ENCODE results near the gene RBM46.

The RBM46 gene, protein sequence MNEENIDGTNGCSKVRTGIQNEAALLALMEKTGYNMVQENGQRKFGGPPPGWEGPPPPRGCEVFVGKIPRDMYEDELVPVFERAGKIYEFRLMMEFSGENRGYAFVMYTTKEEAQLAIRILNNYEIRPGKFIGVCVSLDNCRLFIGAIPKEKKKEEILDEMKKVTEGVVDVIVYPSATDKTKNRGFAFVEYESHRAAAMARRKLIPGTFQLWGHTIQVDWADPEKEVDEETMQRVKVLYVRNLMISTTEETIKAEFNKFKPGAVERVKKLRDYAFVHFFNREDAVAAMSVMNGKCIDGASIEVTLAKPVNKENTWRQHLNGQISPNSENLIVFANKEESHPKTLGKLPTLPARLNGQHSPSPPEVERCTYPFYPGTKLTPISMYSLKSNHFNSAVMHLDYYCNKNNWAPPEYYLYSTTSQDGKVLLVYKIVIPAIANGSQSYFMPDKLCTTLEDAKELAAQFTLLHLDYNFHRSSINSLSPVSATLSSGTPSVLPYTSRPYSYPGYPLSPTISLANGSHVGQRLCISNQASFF

DNA sequence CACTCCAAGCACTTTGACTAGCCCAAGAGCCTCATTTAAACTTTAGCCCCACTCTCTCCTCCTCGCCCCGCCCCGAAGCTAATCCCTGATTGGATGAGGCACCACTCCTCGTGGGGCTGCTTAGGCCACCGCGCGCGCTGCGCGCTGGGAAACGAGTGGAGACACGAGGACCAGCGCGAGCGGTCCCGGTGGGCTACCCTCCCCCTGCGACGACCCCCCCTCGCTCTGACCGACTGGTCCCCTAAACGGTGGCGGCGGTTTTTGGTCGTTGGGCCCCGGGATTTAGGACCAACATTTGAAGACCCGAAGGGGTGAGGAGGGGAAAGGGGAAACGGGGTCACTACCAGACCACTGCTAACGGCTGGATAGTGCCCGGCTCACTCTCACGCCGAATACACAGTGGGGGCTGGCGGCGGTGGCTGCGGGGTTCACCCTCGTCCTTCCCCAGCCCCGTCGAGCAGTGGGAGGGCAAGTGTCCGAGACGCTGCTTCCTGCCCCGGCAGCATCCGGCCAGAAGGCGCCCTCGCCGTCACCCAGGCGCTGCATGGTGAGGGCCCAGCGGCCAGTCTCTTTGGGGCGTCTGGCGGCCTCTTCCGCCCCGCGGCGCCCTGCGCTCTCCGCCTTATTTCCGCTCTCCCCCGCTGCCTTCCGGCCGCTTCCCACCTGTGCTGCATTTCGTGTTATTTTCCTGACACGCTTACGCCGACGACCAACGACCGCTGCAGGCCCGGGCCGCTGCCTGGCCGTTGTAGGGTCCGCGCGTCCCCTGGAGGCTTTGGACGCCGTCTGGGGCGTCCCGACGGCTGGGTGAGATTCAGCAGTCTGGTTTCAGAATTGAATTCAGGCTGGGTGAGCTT lies at the start of gene RBM46:
RBM46 (plus strand) TSS at position 147 of the 857 bp plus-strand sequence. CDS start 15,481 bp downstream, outside the sequence.
- Mint-ChIP-seq H3K4me3 (no peak within 1 kb of the TSS), H3K27me3 (peaks cover 26% of the 10 kb centered on the region), H3K27ac (no peak within 1 kb of the TSS), H3K36me3 (no peaks in the 10 kb centered on the region), H3K9me3 (peaks cover 2% of the 10 kb centered on the region), H3K4me1 (no peaks in the 10 kb centered on the region)
- peak; percentile 39 for ATAC-seq

DNA sequence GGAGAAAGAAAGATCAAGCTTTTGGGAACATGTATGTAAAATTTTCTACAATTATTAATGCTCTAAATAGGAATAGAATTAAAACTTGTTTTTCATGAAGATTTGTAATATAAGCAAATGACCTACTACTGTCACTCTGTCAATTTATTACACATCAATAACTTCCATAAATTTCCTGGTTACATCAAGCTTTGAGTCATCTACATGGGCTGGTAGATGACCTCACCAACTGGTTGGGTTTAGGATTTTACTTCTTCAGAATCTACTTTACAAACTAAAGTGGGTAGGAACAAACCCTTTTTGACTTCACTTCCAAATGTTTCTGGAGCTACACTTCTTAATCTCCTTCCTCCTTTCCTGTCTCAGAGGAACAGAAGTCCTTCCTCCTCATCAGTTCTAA lies 49.3 kb upstream of the RBM46 start:
- H3K4me3 Mint-ChIP-seq, result no peak overlapping the region
- ATAC-seq, result no peak
- H3K4me1 Mint-ChIP-seq, result no peaks in the 10 kb centered on the region
- no peak overlapping the region for H3K27ac Mint-ChIP-seq
- no peaks in the 10 kb centered on the region for H3K36me3 Mint-ChIP-seq
- H3K27me3 Mint-ChIP-seq, result peaks cover 11% of the 10 kb centered on the region
- no peaks in the 10 kb centered on the region for H3K9me3 Mint-ChIP-seq

DNA sequence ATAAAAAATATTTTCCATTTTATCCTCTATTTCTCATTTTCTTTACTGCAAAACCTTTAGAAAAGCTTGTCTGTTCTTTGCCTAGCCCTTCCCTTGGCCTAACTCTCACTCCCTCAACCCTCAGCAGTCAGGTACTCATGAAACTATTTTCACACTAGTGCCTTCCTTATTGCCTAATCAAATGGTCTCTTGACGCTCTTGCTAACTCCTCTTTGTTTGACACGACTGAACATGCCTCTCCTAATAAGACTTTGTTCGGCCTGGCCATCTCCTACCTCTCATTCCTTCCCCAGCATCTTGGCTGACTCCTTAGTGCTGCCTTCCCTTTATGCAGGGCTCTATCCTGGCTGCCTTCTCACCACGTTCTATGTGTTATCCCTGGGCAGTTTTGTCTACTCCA lies 48.4 kb upstream of the RBM46 start:
- H3K4me3 Mint-ChIP-seq, result no peak overlapping the region
- peaks cover 11% of the 10 kb centered on the region for H3K27me3 Mint-ChIP-seq
- no peaks in the 10 kb centered on the region for H3K36me3 Mint-ChIP-seq
- ATAC-seq, result no peak
- H3K4me1 Mint-ChIP-seq, result no peaks in the 10 kb centered on the region
- no peaks in the 10 kb centered on the region for H3K9me3 Mint-ChIP-seq
- no peak overlapping the region for H3K27ac Mint-ChIP-seq

DNA sequence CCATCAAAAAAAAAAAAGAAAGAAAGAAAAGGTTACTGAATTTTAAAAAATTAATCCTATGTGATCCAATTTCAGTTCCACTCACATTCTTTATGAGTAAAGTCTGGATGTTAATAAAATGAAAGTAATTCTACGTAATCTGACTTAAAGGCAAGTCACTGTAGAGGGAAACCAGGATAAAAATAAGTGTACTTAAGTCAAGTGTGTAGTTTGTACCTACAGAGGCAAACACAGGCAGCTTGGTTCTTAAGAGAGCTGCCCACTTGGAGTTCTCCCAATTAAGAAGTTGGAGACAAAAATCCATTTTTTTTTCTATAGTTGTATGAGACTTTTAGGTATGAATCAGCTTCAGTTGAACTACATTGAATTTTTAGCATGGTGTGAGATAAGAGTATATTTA lies 44.3 kb upstream of the RBM46 start:
- H3K27me3 Mint-ChIP-seq, result peaks cover 25% of the 10 kb centered on the region
- no peaks in the 10 kb centered on the region for H3K36me3 Mint-ChIP-seq
- H3K9me3 Mint-ChIP-seq, result no peaks in the 10 kb centered on the region
- peaks cover under 1% of the 10 kb centered on the region for H3K4me1 Mint-ChIP-seq
- no peak overlapping the region for H3K27ac Mint-ChIP-seq
- no peak for ATAC-seq
- no peak overlapping the region for H3K4me3 Mint-ChIP-seq

DNA sequence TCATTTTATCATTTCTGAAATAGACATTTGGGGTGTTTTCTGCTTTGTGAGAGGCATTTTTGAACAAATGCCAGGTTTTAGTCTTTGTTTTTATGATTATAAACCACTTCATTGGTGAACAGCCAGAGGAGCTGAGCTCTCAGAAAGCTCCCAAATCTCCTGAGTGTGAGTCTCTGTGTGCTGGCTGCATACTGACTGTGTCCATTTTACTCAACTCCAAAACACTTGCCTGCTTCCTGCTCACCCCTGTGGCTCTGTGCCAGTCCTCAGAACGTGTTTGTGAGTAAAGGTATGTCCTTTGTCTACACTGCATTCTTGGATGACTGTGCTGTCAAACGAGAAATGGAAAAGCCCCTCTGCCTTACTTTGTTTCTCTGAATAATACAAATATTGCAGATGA lies 42.6 kb upstream of the RBM46 start:
- no peaks in the 10 kb centered on the region for H3K9me3 Mint-ChIP-seq
- no peak overlapping the region for H3K4me3 Mint-ChIP-seq
- no peaks in the 10 kb centered on the region for H3K36me3 Mint-ChIP-seq
- no peak for ATAC-seq
- H3K4me1 Mint-ChIP-seq, result peaks cover 10% of the 10 kb centered on the region
- no peak overlapping the region for H3K27ac Mint-ChIP-seq
- peaks cover 31% of the 10 kb centered on the region for H3K27me3 Mint-ChIP-seq

DNA sequence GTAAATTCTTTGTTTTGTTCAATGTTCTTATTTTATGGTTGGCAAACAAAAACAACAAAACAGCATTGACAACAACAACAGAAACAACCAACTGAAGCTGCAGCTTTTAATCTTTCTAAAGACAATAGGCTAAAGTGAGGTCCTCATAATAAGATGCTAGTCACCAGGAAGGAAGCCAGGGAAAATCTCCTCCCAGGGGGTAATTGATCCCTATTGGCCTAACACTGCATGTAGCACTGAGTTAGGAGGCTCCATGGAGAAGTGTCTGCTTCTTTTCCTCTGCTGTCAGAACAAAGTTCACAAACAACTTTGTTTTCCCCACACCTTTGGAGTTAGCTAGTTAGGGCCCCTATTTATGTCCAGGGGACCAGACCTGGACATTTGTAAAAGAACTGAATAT lies 42.0 kb upstream of the RBM46 start:
- Mint-ChIP-seq H3K36me3 (no peaks in the 10 kb centered on the region), H3K4me1 (peaks cover 17% of the 10 kb centered on the region), H3K4me3 (no peak overlapping the region), H3K27ac (no peak overlapping the region), H3K27me3 (peaks cover 32% of the 10 kb centered on the region), H3K9me3 (no peaks in the 10 kb centered on the region)
- no peak for ATAC-seq

DNA sequence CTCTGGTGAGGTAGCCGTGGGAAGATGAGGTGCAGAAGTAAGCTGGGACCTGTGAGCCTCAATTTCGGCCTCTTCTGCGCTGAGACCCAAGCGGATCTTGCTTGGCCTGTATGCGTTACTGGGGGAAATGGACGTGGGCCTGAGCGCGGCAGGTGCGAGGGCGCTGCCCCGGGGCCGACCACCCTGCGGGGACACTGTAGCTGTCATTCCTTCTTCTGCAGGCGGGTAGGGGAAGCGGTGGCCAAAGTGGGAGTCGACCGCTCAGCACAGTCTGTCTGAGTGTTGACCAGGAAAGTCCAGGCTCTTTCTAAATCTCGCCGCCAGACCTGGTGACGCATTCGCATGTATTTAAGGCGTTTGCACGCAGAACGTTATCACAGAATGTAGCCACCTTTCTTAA lies 40.6 kb upstream of the RBM46 start:
- Mint-ChIP-seq H3K4me1 (peaks cover 27% of the 10 kb centered on the region), H3K9me3 (no peaks in the 10 kb centered on the region), H3K36me3 (no peaks in the 10 kb centered on the region), H3K27ac (no peak overlapping the region), H3K27me3 (peaks cover 46% of the 10 kb centered on the region), H3K4me3 (no peak overlapping the region)
- no peak for ATAC-seq

DNA sequence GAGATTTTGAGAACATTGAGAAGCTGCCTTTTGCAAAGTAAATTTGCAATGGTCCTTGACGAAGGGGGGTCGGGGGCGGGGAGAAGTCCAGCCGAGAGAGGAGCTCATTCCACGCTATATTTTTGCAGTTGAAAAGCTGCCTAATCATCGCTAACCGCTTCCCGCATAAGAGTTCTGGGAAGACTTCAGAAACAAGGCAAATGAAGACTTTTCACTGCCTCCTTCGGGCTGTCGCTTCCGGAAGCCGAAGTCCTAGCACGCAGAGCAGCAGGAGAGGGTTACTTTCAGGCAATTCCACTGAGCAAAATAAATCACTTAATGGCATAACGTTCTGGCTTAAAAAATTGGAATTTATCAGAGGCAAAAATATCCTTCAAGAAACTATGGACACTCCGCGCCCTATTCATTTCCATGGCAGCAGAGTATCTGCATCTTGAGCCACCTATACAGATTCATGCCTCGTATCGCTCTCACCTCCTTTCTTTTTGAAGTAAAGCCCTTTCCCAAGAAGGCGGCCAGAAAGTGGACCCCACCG lies 39.9 kb upstream of the RBM46 start:
- Mint-ChIP-seq H3K27me3 (peaks cover 49% of the 10 kb centered on the region), H3K9me3 (no peaks in the 10 kb centered on the region), H3K4me3 (no peak overlapping the region), H3K27ac (no peak overlapping the region), H3K4me1 (peaks cover 27% of the 10 kb centered on the region), H3K36me3 (no peaks in the 10 kb centered on the region)
- ATAC-seq, result no peak

DNA sequence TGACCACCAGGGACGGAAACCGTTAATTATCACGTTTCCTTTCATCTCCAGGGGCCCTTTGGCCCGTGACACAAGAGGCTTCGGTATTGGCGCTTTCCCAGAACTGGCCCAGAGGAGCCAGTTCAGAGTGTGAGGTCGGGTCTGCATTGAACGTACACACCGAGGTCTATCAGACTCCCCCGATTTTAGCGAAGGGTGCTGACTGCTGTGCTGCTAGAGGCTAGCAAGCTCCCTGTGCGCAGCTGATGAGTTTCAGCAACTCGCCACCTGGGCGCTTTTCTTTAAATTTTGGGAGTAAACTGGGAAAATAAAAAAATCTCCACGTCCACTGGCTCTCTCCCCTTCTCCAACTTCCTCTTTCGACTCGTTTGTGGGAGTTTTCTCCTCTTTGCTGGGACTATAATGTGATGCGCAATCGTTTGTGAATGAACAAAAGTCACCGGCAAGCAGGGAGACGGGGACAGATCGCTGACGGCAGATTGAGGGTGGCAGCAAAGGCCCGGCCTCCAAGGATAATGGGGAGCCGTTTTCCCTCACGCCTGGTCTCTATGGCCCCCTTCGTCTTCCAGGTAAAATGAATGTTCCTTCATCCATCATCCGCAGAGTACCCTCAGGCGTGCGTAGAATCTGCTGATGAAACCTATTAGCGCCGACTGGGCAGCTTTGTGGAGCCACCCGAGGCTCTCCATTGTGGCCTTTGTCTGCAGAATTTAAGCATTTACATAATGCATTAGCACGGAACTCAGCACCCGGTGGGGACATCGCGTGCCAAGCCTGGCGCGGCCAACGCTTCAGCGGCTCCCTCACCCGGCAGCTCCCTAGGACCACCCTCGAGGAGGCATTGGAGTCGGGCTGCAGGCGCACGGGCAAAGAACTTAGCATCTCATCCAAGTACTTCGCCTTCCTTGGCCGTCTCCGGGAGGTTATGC lies 38.9 kb upstream of the RBM46 start:
- Mint-ChIP-seq H3K4me3 (peak overlapping the region; percentile 25), H3K27me3 (peaks cover 52% of the 10 kb centered on the region)
- ATAC-seq, result no peak

DNA sequence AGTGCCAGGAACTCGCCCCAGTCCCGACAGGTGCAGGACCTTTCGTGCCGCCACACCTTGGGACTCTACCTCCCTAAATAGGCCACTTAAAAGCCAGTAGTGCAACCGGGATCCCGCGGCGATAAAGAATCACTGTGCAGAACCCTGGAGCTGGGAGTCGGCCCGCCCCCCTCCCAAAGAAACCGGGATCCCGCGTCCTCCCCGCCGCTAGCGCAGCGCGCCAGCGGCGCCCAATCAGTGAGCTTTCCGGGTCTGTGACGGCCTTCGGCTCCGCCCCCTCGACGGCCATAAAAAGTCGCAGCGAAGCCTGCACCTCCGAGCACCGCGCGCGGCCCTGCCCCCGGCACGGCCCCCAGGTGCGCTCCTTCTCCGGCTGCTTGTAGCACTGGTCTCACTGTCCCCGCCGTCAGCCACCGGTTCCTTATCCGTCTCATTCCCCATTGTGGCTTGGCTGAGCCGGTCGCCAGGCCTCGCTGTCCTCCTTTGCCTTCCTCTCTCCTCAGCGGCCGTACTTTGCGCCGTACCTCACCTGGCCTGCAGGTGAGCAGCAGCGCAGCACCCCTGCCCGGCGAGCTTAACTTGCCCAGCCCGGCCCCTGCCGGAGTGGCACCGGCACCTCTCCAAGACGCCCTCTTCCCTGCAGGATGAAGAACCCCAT lies 37.3 kb upstream of the RBM46 start, which contains the start of gene LRAT:
LRAT (plus strand) TSS at position 318 of the 658 bp plus-strand sequence; CDS start at position 645, 327 bp downstream.
- Mint-ChIP-seq H3K27ac (no peak within 1 kb of the TSS), H3K27me3 (peaks cover 58% of the 10 kb centered on the region), H3K4me3 (peak within 1 kb of the TSS; percentile 66), H3K36me3 (no peaks in the 10 kb centered on the region), H3K9me3 (no peaks in the 10 kb centered on the region), H3K4me1 (peaks cover 27% of the 10 kb centered on the region)
- peak; percentile 31 for ATAC-seq

More for the DNA sequence above, 38.9 kb upstream of the RBM46 start:
- peaks cover 27% of the 10 kb centered on the region for H3K4me1 Mint-ChIP-seq
- no peaks in the 10 kb centered on the region for H3K36me3 Mint-ChIP-seq
- no peaks in the 10 kb centered on the region for H3K9me3 Mint-ChIP-seq
- H3K27ac Mint-ChIP-seq, result no peak overlapping the region

DNA sequence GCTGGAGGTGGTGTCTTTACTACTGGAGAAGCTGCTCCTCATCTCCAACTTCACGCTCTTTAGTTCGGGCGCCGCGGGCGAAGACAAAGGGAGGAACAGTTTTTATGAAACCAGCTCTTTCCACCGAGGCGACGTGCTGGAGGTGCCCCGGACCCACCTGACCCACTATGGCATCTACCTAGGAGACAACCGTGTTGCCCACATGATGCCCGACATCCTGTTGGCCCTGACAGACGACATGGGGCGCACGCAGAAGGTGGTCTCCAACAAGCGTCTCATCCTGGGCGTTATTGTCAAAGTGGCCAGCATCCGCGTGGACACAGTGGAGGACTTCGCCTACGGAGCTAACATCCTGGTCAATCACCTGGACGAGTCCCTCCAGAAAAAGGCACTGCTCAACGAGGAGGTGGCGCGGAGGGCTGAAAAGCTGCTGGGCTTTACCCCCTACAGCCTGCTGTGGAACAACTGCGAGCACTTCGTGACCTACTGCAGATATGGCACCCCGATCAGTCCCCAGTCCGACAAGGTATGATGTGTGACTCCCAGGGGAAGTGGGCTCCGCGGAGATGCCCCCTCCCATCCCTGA lies 36.6 kb upstream of the RBM46 start:
- H3K4me3 Mint-ChIP-seq, result peak overlapping the region; percentile 66
- ATAC-seq, result no peak
- no peaks in the 10 kb centered on the region for H3K36me3 Mint-ChIP-seq
- peaks cover 27% of the 10 kb centered on the region for H3K4me1 Mint-ChIP-seq
- H3K27me3 Mint-ChIP-seq, result peaks cover 58% of the 10 kb centered on the region
- no peaks in the 10 kb centered on the region for H3K9me3 Mint-ChIP-seq
- no peak overlapping the region for H3K27ac Mint-ChIP-seq

DNA sequence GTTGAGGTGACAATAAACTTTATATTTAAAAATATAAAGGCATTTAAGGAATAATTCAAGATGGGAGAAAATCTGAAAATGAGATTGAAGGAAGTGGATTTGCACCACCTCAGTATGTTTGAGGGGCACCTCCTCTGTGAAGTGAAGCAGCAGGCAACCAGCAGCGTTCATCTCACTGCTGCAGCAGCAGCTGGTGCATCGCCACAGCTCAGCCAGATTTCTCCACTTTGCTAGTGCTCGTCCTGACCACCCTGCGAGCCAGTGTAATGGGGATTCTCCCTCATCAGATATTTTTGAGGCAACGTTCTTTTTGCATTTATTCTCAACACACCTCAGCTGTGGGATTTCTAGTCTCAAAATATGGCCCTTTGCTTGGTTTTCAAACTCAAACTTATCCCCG lies 23.4 kb upstream of the RBM46 start:
- no peak for ATAC-seq
- no peaks in the 10 kb centered on the region for H3K9me3 Mint-ChIP-seq
- no peaks in the 10 kb centered on the region for H3K4me1 Mint-ChIP-seq
- no peak overlapping the region for H3K4me3 Mint-ChIP-seq
- no peak overlapping the region for H3K27ac Mint-ChIP-seq
- H3K36me3 Mint-ChIP-seq, result no peaks in the 10 kb centered on the region
- H3K27me3 Mint-ChIP-seq, result no peaks in the 10 kb centered on the region

DNA sequence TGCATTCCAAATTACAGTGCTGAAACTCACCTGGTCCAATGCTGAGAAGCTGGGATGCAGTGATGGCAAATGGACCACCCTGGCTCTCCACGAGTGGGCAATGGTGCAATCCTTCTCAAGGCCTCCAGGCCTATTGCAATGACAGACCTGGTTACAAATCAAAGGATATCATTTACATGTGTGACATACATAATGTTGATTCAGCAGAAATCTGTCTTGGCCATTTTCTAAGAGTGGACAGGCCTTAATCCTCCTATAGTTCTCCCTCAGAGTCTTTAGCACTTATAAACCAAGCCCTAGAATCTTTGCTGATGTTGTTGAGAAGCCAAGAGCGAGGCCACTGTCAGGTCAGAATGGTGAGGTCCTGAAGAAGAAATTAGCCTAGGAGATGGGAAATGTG lies 20.2 kb upstream of the RBM46 start:
- H3K36me3 Mint-ChIP-seq, result no peaks in the 10 kb centered on the region
- no peaks in the 10 kb centered on the region for H3K4me1 Mint-ChIP-seq
- no peaks in the 10 kb centered on the region for H3K27me3 Mint-ChIP-seq
- ATAC-seq, result no peak
- H3K9me3 Mint-ChIP-seq, result no peaks in the 10 kb centered on the region
- H3K27ac Mint-ChIP-seq, result no peak overlapping the region
- no peak overlapping the region for H3K4me3 Mint-ChIP-seq

DNA sequence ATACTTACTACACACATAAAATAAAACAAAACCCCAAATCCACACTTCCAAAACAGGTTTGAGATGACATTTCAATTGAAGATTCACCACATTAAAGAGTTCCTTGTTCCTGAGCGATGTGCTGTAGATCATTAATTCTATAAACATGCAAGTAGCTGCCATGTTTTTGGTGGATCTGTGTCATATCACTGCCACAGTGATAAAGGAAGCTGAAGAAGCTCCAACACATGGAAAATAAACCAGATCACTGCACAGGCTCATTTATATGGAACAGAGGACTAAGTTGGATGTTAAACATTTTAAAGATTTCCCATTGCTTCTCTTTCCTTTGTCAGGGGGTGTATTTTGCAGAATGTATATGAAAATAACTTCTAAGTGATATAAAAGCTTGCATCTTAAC lies 2.8 kb upstream of the RBM46 start:
- H3K4me3 Mint-ChIP-seq, result no peak overlapping the region
- H3K4me1 Mint-ChIP-seq, result no peaks in the 10 kb centered on the region
- H3K27me3 Mint-ChIP-seq, result peaks cover 26% of the 10 kb centered on the region
- ATAC-seq, result no peak
- H3K27ac Mint-ChIP-seq, result no peak overlapping the region
- H3K9me3 Mint-ChIP-seq, result peaks cover 3% of the 10 kb centered on the region
- no peaks in the 10 kb centered on the region for H3K36me3 Mint-ChIP-seq
